ENCODE results near the gene EHMT1. TPM values are rescaled to one million over a fixed set of nuclear protein-coding genes. Genes with fewer than 3 reads are reported as not detected.
A peak's percentile ranks its signal among the peaks of the same experiment; 100 is the strongest.

EHMT1 gene
- total and polyA plus RNA-seq, 2 of the 13 experiments (the other 11 are each of a cell fraction or from before 2014, with no cell fraction given) = 23.0 to 27.1 TPM

GRCh38 chr9:137630679-137631078 lies 11.9 kb downstream of the EHMT1 start:
- Histone ChIP-seq H4K20me1 (ENCODE audit: insufficient read depth, low read length) (peaks cover 25% of the 10 kb centered on the region), H3K27ac (ENCODE audit: extremely low read length, insufficient read depth, low read length) (no peak overlapping the region), H3K9ac (ENCODE audit: insufficient read depth, low read depth, low read length) (no peak overlapping the region), H3K36me3 (replicated peaks in 1 of 2; ENCODE audit: control insufficient read depth in 1 of 2, insufficient read depth in 2 of 2, low read length in 2 of 2) (peaks cover 0 to 1% of the 10 kb centered on the region in 2 experiments; a peak in 2 of 5 replicates), H3K27me3 (ENCODE audit: control insufficient read depth in 1 of 2, insufficient read depth in 2 of 2, low read length in 2 of 2) (no peaks in the 10 kb centered on the region), H3K79me2 (ENCODE audit: insufficient read depth, low read length) (peaks cover 81% of the 10 kb centered on the region), H3K9me3 (ENCODE audit: low read length) (no peaks in the 10 kb centered on the region), H3K4me3 (replicated peaks in 1 of 3; ENCODE audit: insufficient read depth in 1 of 3, low read depth in 2 of 3, low read length in 3 of 3) (no peak overlapping the region), H3K4me2 (ENCODE audit: low read depth, low read length) (no peak overlapping the region), H3K4me1 (ENCODE audit: insufficient read depth, low read length) (peaks cover 35% of the 10 kb centered on the region), H2AFZ (ENCODE audit: low read length) (no peak overlapping the region)
- TF ChIP-seq RFX5 (IDR thresholded peaks at IDR 0.05; ENCODE audit: low read depth, low read length) (peak; percentile 29; the same call in 1 of the 2 replicates), RFX3 (CRISPR knock-in tag; IDR thresholded peaks at IDR 0.05) (peak; percentile 55; the same call in 1 of the 2 replicates), CHD4 (IDR thresholded peaks at IDR 0.05; ENCODE audit: borderline replicate concordance, low read length) (no peak), RFX1 (IDR thresholded peaks at IDR 0.05) (peak; percentile 67), ZNF713 (CRISPR knock-in tag; IDR thresholded peaks at IDR 0.05) (no peak), SRSF4 (IDR thresholded peaks at IDR 0.05; ENCODE audit: low read depth, low read length, poor library complexity, severe bottlenecking) (no peak)
- POLR2A ChIA-PET = no interaction called here
- FAIRE-seq (no peak), DNase-seq (ENCODE audit: low spot score) (no peak), ATAC-seq (no peak; the same call in 2 of the 3 replicates)
- BruUV-seq (replicated peaks) = no TSS peak
- intact Hi-C loops (cut with micrococcal nuclease; ENCODE audit: unreplicated experiment) = no loop called here
- in situ Hi-C loops (cut with HindIII; ENCODE audit: extremely low pct_ligation_motif_present, low pct_unique_long_range_greater_than_20kb) = no loop called here
- CTCF ChIA-PET (ENCODE audit: low intra/inter-chr PET ratio, low total read pairs) = no interaction called here
- 93% methylated on average over 4 of the region's 4 CpGs for WGBS (ENCODE audit: low lambda C conversion rate)

- POLR2A ChIA-PET = no interaction called here
- no peak for FAIRE-seq
- DNase-seq (ENCODE audit: low spot score) = no peak
- Histone ChIP-seq H3K4me3 (replicated peaks in 1 of 3; ENCODE audit: insufficient read depth in 1 of 3, low read depth in 2 of 3, low read length in 3 of 3) (no peak overlapping the region), H3K27ac (ENCODE audit: extremely low read length, insufficient read depth, low read length) (no peak overlapping the region), H3K9me3 (ENCODE audit: low read length) (no peaks in the 10 kb centered on the region), H2AFZ (ENCODE audit: low read length) (no peak overlapping the region), H3K4me1 (ENCODE audit: insufficient read depth, low read length) (peaks cover 35% of the 10 kb centered on the region), H4K20me1 (ENCODE audit: insufficient read depth, low read length) (peaks cover 25% of the 10 kb centered on the region), H3K79me2 (ENCODE audit: insufficient read depth, low read length) (peaks cover 82% of the 10 kb centered on the region), H3K9ac (ENCODE audit: insufficient read depth, low read depth, low read length) (no peak overlapping the region), H3K27me3 (ENCODE audit: control insufficient read depth in 1 of 2, insufficient read depth in 2 of 2, low read length in 2 of 2) (no peaks in the 10 kb centered on the region), H3K36me3 (replicated peaks in 1 of 2; ENCODE audit: control insufficient read depth in 1 of 2, insufficient read depth in 2 of 2, low read length in 2 of 2) (peaks cover 0 to 1% of the 10 kb centered on the region in 2 experiments; a peak in 2 of 5 replicates), H3K4me2 (ENCODE audit: low read depth, low read length) (no peak overlapping the region)
- TF ChIP-seq, protein P1, sequence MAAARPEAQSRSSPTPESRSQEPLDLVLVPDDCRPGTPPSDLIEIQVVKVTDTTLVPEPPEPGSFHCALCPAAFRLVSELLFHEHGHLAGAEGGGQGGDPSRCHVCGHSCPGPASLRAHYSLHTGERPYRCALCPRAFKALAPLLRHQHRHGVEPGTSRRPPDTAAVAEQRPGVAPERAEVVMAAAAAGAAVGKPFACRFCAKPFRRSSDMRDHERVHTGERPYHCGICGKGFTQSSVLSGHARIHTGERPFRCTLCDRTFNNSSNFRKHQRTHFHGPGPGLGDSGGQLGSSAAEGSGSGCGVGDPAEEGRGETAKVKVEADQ (CRISPR knock-in tag; IDR thresholded peaks at IDR 0.05; ENCODE audit: borderline replicate concordance) = no peak
- peak; percentile 92 for TF ChIP-seq ZNF121 (CRISPR knock-in tag; IDR thresholded peaks at IDR 0.05)
- intact Hi-C loops (cut with micrococcal nuclease; ENCODE audit: unreplicated experiment) = no loop called here
- no TSS peak for BruUV-seq (replicated peaks)
- no peak; the same call in 2 of the 3 replicates for ATAC-seq
- WGBS (ENCODE audit: low lambda C conversion rate) = 74% methylated on average over 16 of the region's 16 CpGs
- CTCF ChIA-PET (ENCODE audit: low intra/inter-chr PET ratio, low total read pairs) = no interaction called here
- in situ Hi-C loops (cut with HindIII; ENCODE audit: extremely low pct_ligation_motif_present, low pct_unique_long_range_greater_than_20kb) = no loop called here
Measured at GRCh38 chr9:137631345-137632229, 12.8 kb downstream of the EHMT1 start.

All from HepG2 (cell line).